Naive thymus-derived CD4-positive, alpha-beta T cell (primary cell): ENCODE data around the gene FOSL2. TPM values are rescaled to one million over a fixed set of nuclear protein-coding genes. Genes with fewer than 3 reads are reported as not detected.

Source experiments
- ATAC-seq: fragments of 150-1000 bp; cut with Tn5 transposase; 2 replicates; pipeline ENCODE4 v1.10.0; 2021; ENCODE audit warnings: mild to moderate bottlenecking, moderate library complexity
- CTCF ChIA-PET: fragments of 350-600 bp; sonication (Branson Sonifier 250); formaldehyde crosslinking; loops from one replicate; lab custom pipeline; 2021; ENCODE audit warnings: antibody characterized with exemption; lab: Charles Lee
- POLR2A ChIA-PET: fragments of 350-600 bp; sonication (Branson Sonifier 250); formaldehyde crosslinking; loops from one replicate; lab custom pipeline; 2021; ENCODE audit warnings: antibody characterized with exemption, inconsistent platforms; lab: Charles Lee
- DNase-seq, 9 donors: peaks; one replicate each; pipeline versions ENCODE4 v3.0.0 to v3.0.0-alpha.2; 2020 to 2022; ENCODE audit warnings: mixed read lengths in 1 of 9
- H3K27ac ChIP-seq: one replicate; pipeline ENCODE4 v1.7.0; 2013; ENCODE audit warnings: mild to moderate bottlenecking, low read depth, low read length, moderate library complexity
- H3K27me3 ChIP-seq, 2 donors: one replicate each; pipeline ENCODE4 v1.7.0; 2013; ENCODE audit warnings: low read length in 2 of 2, mild to moderate bottlenecking in 2 of 2, moderate library complexity in 2 of 2; ENCODE audit not compliant: control insufficient read depth in 2 of 2, insufficient read depth in 2 of 2
- H3K36me3 ChIP-seq, 3 experiments: 1 replicate in 2 of 3; 2 replicates in 1 of 3; pipeline ENCODE4 v1.7.0; 2013; ENCODE audit warnings: low read length in 3 of 3, mild to moderate bottlenecking in 3 of 3, moderate library complexity in 1 of 3; ENCODE audit not compliant: insufficient read depth in 3 of 3, control insufficient read depth in 2 of 3
- H3K4me1 ChIP-seq, 2 donors: one replicate each; pipeline ENCODE4 v1.7.0; 2013; ENCODE audit warnings: low read length in 2 of 2, mild to moderate bottlenecking in 2 of 2, moderate library complexity in 1 of 2; ENCODE audit not compliant: control insufficient read depth in 2 of 2, insufficient read depth in 2 of 2
- H3K4me3 ChIP-seq: 2 replicates; pipeline ENCODE4 v1.7.0; 2013; ENCODE audit warnings: mild to moderate bottlenecking, low read length
- H3K9me3 ChIP-seq, 3 experiments: 1 replicate in 2 of 3; 2 replicates in 1 of 3; pipeline ENCODE4 v1.7.0; 2013; ENCODE audit warnings: low read length in 3 of 3; ENCODE audit not compliant: control insufficient read depth in 2 of 3
- H3K27ac Mint-ChIP-seq, 9 donors: one replicate each; pipeline ENCODE4 v1.8.0; 2020 to 2022; ENCODE audit warnings: mixed read lengths in 9 of 9, mild to moderate bottlenecking in 8 of 9, moderate library complexity in 5 of 9, inconsistent platforms in 2 of 9
- H3K27me3 Mint-ChIP-seq, 5 donors: one replicate each; pipeline ENCODE4 v1.8.0; 2021 to 2022; ENCODE audit warnings: mixed read lengths in 5 of 5, mild to moderate bottlenecking in 1 of 5
- H3K36me3 Mint-ChIP-seq, 5 donors: one replicate each; pipeline ENCODE4 v1.8.0; 2020 to 2022; ENCODE audit warnings: mixed read lengths in 5 of 5, mild to moderate bottlenecking in 3 of 5, inconsistent platforms in 1 of 5
- H3K4me1 Mint-ChIP-seq, 7 donors: one replicate each; pipeline ENCODE4 v1.8.0; 2020 to 2022; ENCODE audit warnings: mixed read lengths in 7 of 7, mild to moderate bottlenecking in 3 of 7, inconsistent platforms in 1 of 7
- H3K4me3 Mint-ChIP-seq, 10 donors: one replicate each; pipeline ENCODE4 v1.8.0; 2020 to 2022; ENCODE audit warnings: mild to moderate bottlenecking in 10 of 10, mixed read lengths in 10 of 10, moderate library complexity in 6 of 10, inconsistent platforms in 2 of 10
- H3K9me3 Mint-ChIP-seq, 11 donors: one replicate each; pipeline ENCODE4 v1.8.0; 2020 to 2022; ENCODE audit warnings: mixed read lengths in 11 of 11, mild to moderate bottlenecking in 4 of 11, inconsistent platforms in 1 of 11, moderate library complexity in 1 of 11
- intact Hi-C, 2 donors: fragments of 100-400 bp; cut with micrococcal nuclease; formaldehyde crosslinking; loops; one replicate each; pipeline ENCODE4 v1.15.1; 2023
- polyA plus RNA-seq, 2 donors: library from polyadenylated mRNA; unstranded; fragments of 300-500 nt; fragmentation: Illumina TruSeq; gene quantifications; one replicate each; pipeline ENCODE4 v1.2.3, GENCODE V29; 2021
- total RNA-seq, 6 experiments: library from RNA in 5 of 6; stranded (reverse) in 5 of 6; gene quantifications; 1 replicate in 5 of 6; 2 replicates in 1 of 6; pipeline ENCODE4 v1.2.3 and lab custom pipeline; 2021 to 2026

Gene FOSL2
- total and polyA plus RNA-seq, 7 experiments from 2014 or later = 0.25 to 251 (median 1.3) TPM

GRCh38 chr2:28355521-28356094 is 37.0 kb upstream of the FOSL2 start:
- Histone ChIP-seq H3K4me3 (no peak overlapping the region), H3K36me3 (no peaks in the 10 kb centered on the region), H3K9me3 (no peaks in the 10 kb centered on the region), H3K27ac (no peak overlapping the region), H3K4me1 (peaks cover 22 to 24% of the 10 kb centered on the region in 2 donors), H3K27me3 (no peaks in the 10 kb centered on the region)
- intact Hi-C loops = no loop called here
- H3K36me3 Mint-ChIP-seq = peaks cover 0 to 4% (median 0%) of the 10 kb centered on the region in 5 donors
- CTCF ChIA-PET = no interaction called here
- H3K27me3 Mint-ChIP-seq = peaks cover 0 to 6% (median 0%) of the 10 kb centered on the region in 5 donors
- ATAC-seq = no peak
- no peak for DNase-seq
- peak overlapping the region in 1 of 9 donors; percentile 23 for H3K27ac Mint-ChIP-seq
- H3K9me3 Mint-ChIP-seq = no peaks in the 10 kb centered on the region
- H3K4me1 Mint-ChIP-seq = peaks cover 12 to 33% (median 26%) of the 10 kb centered on the region in 7 donors
- H3K4me3 Mint-ChIP-seq = no peak overlapping the region
- POLR2A ChIA-PET = no interaction called here

DNA sequence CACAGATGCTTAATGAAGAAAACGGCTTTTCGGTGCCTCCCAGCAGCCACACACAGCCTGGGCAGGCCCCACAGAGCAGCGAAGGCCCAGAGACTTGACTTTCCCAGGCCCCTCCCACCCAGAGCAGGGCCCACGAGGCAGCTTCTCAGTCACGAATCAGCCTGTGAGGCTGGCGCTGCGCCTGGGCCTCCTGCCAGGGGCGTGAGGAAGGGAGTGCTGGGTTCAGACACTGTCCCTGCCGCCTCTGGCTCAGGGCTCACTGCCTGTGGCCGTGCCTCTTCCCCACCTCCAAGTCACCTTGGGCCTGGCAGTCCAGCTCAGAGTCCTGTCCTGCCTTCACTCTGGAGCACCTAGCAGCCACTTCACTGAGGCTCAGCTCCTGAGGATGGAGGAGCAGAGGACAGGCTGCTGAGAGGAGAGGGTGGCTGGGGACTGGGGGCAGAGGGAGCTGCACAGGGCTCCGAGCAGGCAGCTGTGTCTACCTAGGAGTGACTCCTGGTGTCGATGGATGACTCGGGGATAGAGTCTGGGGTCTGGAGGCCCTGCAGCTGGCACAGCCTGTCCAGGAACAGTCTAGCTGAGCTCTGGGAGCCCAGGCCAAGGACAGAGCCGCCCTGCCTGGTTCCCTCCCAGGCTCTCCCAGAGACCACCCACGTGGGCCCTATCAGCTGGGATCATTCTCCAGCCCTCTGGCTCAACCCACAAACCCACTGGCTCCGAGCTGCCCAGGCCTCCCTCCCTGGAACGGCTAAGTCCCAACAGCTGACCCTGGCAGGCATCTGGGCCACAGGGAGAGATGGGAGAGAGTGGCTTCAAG is 36.4 kb upstream of the FOSL2 start:
- intact Hi-C loops = no loop called here
- Histone ChIP-seq H3K4me1 (peaks cover 24 to 29% of the 10 kb centered on the region in 2 donors), H3K27ac (no peak overlapping the region), H3K9me3 (no peaks in the 10 kb centered on the region), H3K4me3 (no peak overlapping the region), H3K36me3 (no peaks in the 10 kb centered on the region), H3K27me3 (no peaks in the 10 kb centered on the region)
- no peak overlapping the region for H3K4me3 Mint-ChIP-seq
- peaks cover 0 to 4% (median 0%) of the 10 kb centered on the region in 5 donors for H3K36me3 Mint-ChIP-seq
- H3K27me3 Mint-ChIP-seq = peaks cover 0 to 12% (median 0%) of the 10 kb centered on the region in 5 donors
- H3K27ac Mint-ChIP-seq = peak overlapping the region in 1 of 9 donors; percentile 23
- ChIA-PET POLR2A (no interaction called here), CTCF (no interaction called here)
- H3K9me3 Mint-ChIP-seq = no peaks in the 10 kb centered on the region
- H3K4me1 Mint-ChIP-seq = peaks cover 12 to 39% (median 28%) of the 10 kb centered on the region in 7 donors
- ATAC-seq (peak; percentile 17), DNase-seq (peak in 2 of 9 donors; percentile 12 to 25)

GRCh38 chr2:28357055-28357454 is 35.6 kb upstream of the FOSL2 start:
- no peaks in the 10 kb centered on the region for H3K36me3 ChIP-seq
- ChIA-PET POLR2A (no interaction called here), CTCF (interaction anchor here (0.7 kb wide), 1 partner anchor 18 kb away, joined by 3 read pairs; no protein-coding TSS in a partner anchor)
- H3K36me3 Mint-ChIP-seq = peaks cover 0 to 4% (median 0%) of the 10 kb centered on the region in 5 donors
- no peak overlapping the region for H3K4me3 Mint-ChIP-seq
- no peak overlapping the region for H3K4me3 ChIP-seq
- intact Hi-C loops = no loop called here
- DNase-seq (no peak), ATAC-seq (no peak)
- H3K9me3 ChIP-seq = no peaks in the 10 kb centered on the region
- H3K4me1 Mint-ChIP-seq = peaks cover 14 to 47% (median 29%) of the 10 kb centered on the region in 7 donors
- no peaks in the 10 kb centered on the region for H3K27me3 ChIP-seq
- peaks cover 24 to 34% of the 10 kb centered on the region in 2 donors for H3K4me1 ChIP-seq
- peak overlapping the region in 1 of 9 donors; percentile 29 for H3K27ac Mint-ChIP-seq
- peaks cover 0 to 14% (median 0%) of the 10 kb centered on the region in 5 donors for H3K27me3 Mint-ChIP-seq
- no peak overlapping the region for H3K27ac ChIP-seq
- no peaks in the 10 kb centered on the region for H3K9me3 Mint-ChIP-seq

DNA sequence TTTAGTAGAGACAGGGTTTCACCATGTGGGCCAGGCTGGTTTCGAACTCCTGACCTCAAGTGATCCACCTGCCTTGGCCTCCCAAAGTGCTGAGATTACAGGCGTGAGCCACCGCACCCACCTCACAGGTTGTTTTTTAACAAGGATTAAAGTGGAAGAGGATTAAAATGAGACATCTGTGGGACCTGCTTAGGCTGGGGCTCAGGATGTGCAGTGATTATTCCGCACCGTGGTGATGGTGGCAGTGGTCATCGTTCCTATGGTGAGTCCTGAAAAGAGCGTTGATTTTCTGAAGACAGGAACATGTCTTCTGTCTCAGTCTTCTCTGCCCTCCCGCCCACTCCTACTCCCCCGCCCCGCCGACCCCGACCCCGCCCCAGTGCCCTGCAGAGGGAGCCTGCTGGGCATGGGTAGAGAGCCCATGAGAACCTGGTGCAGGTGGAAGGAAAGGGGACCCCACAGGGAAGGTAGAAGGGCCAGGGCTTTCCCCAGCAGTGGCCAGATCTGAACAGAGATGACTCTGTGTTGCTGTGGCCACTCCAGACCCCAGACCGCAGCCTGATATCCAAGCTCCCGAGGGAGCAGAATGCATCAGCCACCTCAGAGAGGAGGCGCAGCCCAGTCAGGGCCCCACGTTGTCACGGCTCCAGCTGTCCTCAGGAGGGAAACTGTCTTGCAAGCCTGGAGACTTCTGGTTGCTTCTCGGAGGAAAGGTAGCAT is 34.5 kb upstream of the FOSL2 start:
- ATAC-seq (no peak), DNase-seq (no peak)
- intact Hi-C loops = loop anchor here (2.0 kb wide), 2 partner anchors 21 to 107 kb away; no protein-coding TSS in a partner anchor
- no peaks in the 10 kb centered on the region for H3K9me3 ChIP-seq
- H3K27ac Mint-ChIP-seq = peak overlapping the region in 7 of 9 donors; percentile 66 to 96 (median 92)
- H3K4me3 ChIP-seq = no peak overlapping the region
- no peaks in the 10 kb centered on the region for H3K27me3 ChIP-seq
- H3K4me1 Mint-ChIP-seq = peaks cover 22 to 56% (median 34%) of the 10 kb centered on the region in 7 donors
- H3K4me1 ChIP-seq = peaks cover 24 to 34% of the 10 kb centered on the region in 2 donors
- H3K9me3 Mint-ChIP-seq = no peaks in the 10 kb centered on the region
- peaks cover 0 to 14% (median 0%) of the 10 kb centered on the region in 5 donors for H3K27me3 Mint-ChIP-seq
- H3K36me3 Mint-ChIP-seq = peaks cover 0 to 5% (median 0%) of the 10 kb centered on the region in 5 donors
- no peaks in the 10 kb centered on the region for H3K36me3 ChIP-seq
- H3K27ac ChIP-seq = no peak overlapping the region
- peak overlapping the region in 4 of 10 donors; percentile 16 to 84 (median 68) for H3K4me3 Mint-ChIP-seq
- ChIA-PET CTCF (interaction anchor here (0.7 to 0.8 kb wide), 2 partner anchors 19 to 45 kb away, joined by 3 read pairs; no protein-coding TSS in a partner anchor), POLR2A (no interaction called here)

- peaks cover 28 to 36% of the 10 kb centered on the region in 2 donors for H3K4me1 ChIP-seq
- DNase-seq (peak in 1 of 9 donors; percentile 37), ATAC-seq (no peak)
- H3K27ac ChIP-seq = peak overlapping the region; percentile 5
- peaks cover 28 to 63% (median 34%) of the 10 kb centered on the region in 7 donors for H3K4me1 Mint-ChIP-seq
- peak overlapping the region; percentile 76 to 95 (median 84) for H3K4me3 Mint-ChIP-seq
- CTCF ChIA-PET = interaction anchor here (0.8 kb wide), 1 partner anchor 44 kb away, joined by 3 read pairs; no protein-coding TSS in a partner anchor
- peak overlapping the region; percentile 34 to 96 (median 93) for H3K27ac Mint-ChIP-seq
- no peaks in the 10 kb centered on the region for H3K9me3 Mint-ChIP-seq
- no peaks in the 10 kb centered on the region for H3K36me3 ChIP-seq
- peak overlapping the region; percentile 42 for H3K4me3 ChIP-seq
- POLR2A ChIA-PET = no interaction called here
- H3K27me3 ChIP-seq = no peaks in the 10 kb centered on the region
- H3K27me3 Mint-ChIP-seq = peaks cover 0 to 14% (median 0%) of the 10 kb centered on the region in 5 donors
- intact Hi-C loops = loop anchor here (1.0 to 2.0 kb wide), 6 partner anchors 9 to 108 kb away; partner anchors contain the start of gene FOSL2 (in 1 of the 2)
- H3K36me3 Mint-ChIP-seq = peaks cover 0 to 5% (median 0%) of the 10 kb centered on the region in 5 donors
- H3K9me3 ChIP-seq = no peaks in the 10 kb centered on the region
Measured at GRCh38 chr2:28358668-28359201, 33.9 kb upstream of the FOSL2 start.
